Nucleus accumbens (tissue), 56 donors: ENCODE results near the gene FBXW8.
A peak's percentile ranks its signal among the peaks of the same experiment; 100 is the strongest.

Experiments used
- DNase-seq, 56 donors: peaks; one replicate each; lab custom pipeline; 2025; lab: John Stamatoyannopoulos, UW

Gene FBXW8

GRCh38 chr12:117015811-117016210, 105.1 kb downstream of the FBXW8 start:
- DNase-seq, result no peak

GRCh38 chr12:117017807-117018206, 107.1 kb downstream of the FBXW8 start:
- no peak for DNase-seq

GRCh38 chr12:117018276-117018675, 107.5 kb downstream of the FBXW8 start:
- no peak for DNase-seq

- DNase-seq, result no peak
These were observed 107.9 kb downstream of the FBXW8 start for GRCh38 chr12:117018685-117019084.

GRCh38 chr12:117019866-117020265, 109.1 kb downstream of the FBXW8 start:
- DNase-seq, result peak in 6 of 56 donors; percentile 10 to 34 (median 27)

GRCh38 chr12:117020536-117021220, 109.9 kb downstream of the FBXW8 start:
- DNase-seq, result no peak

GRCh38 chr12:117022465-117022864, 111.7 kb downstream of the FBXW8 start:
- DNase-seq, result no peak

- no peak for DNase-seq
These were observed 113.5 kb downstream of the FBXW8 start for GRCh38 chr12:117023998-117024960.

- no peak for DNase-seq
These were observed 114.3 kb downstream of the FBXW8 start for GRCh38 chr12:117024961-117025480.

GRCh38 chr12:117025481-117026151, 114.9 kb downstream of the FBXW8 start:
- peak in 49 of 56 donors; percentile 8 to 83 (median 57) for DNase-seq

GRCh38 chr12:117026343-117026742, 115.6 kb downstream of the FBXW8 start:
- DNase-seq, result no peak

GRCh38 chr12:117026921-117027250, 116.1 kb downstream of the FBXW8 start:
- no peak for DNase-seq

GRCh38 chr12:117027251-117028086, 116.7 kb downstream of the FBXW8 start:
- no peak for DNase-seq

GRCh38 chr12:117028254-117028653, 117.5 kb downstream of the FBXW8 start:
- no peak for DNase-seq

GRCh38 chr12:117030187-117030900, 119.6 kb downstream of the FBXW8 start:
- no peak for DNase-seq

- no peak for DNase-seq
These were observed 121.3 kb downstream of the FBXW8 start for GRCh38 chr12:117031843-117032592.

GRCh38 chr12:117032593-117033381, 122.0 kb downstream of the FBXW8 start:
- peak in 5 of 56 donors; percentile 8 to 49 (median 29) for DNase-seq
